ENCODE measurements around the gene UGT1A6.

Gene UGT1A6

GRCh38 chr2:233656443-233656842, 36.2 kb upstream of the UGT1A6 start:
- Histone ChIP-seq H4K20me1 (ENCODE audit: insufficient read depth, low read length) (no peaks in the 10 kb centered on the region), H3K36me3 (replicated peaks; ENCODE audit: insufficient read depth, low read length) (no peaks in the 10 kb centered on the region), H3K27me3 (replicated peaks; ENCODE audit: insufficient read depth, low read length) (no peaks in the 10 kb centered on the region), H3K9me2 (replicated peaks; ENCODE audit: insufficient read depth, low read length) (no peaks in the 10 kb centered on the region), H3K4me1 (ENCODE audit: low read length) (no peaks in the 10 kb centered on the region), H3K4me2 (ENCODE audit: low read depth, low read length) (no peak overlapping the region), H3K9ac (ENCODE audit: low read length) (no peak overlapping the region), H3K79me2 (ENCODE audit: low read length) (no peaks in the 10 kb centered on the region), H3K27ac (ENCODE audit: low read length) (no peak overlapping the region), H3K9me3 (replicated peaks; ENCODE audit: insufficient read depth, low read length) (no peaks in the 10 kb centered on the region), H2AFZ (ENCODE audit: low read length) (no peak overlapping the region), H3K4me3 (ENCODE audit: low read length) (no peak overlapping the region), H3F3A (ENCODE audit: insufficient read depth, low read length) (no peaks in the 10 kb centered on the region)
- no peak for DNase-seq
- TF ChIP-seq EZH2 (optimal IDR thresholded peaks at IDR 0.05; ENCODE audit: low read depth, low read length), result no peak
- no peak for TF ChIP-seq EZH2phosphoT487 (IDR thresholded peaks at IDR 0.05; ENCODE audit: low read length)
- TF ChIP-seq CTCF (IDR thresholded peaks at IDR 0.05; ENCODE audit: low read length), result no peak

GRCh38 chr2:233658610-233659009, 34.1 kb upstream of the UGT1A6 start:
- Histone ChIP-seq H4K20me1 (ENCODE audit: insufficient read depth, low read length) (no peaks in the 10 kb centered on the region), H3K4me1 (ENCODE audit: low read length) (no peaks in the 10 kb centered on the region), H3K27ac (ENCODE audit: low read length) (no peak overlapping the region), H3F3A (ENCODE audit: insufficient read depth, low read length) (no peaks in the 10 kb centered on the region), H3K9me2 (replicated peaks; ENCODE audit: insufficient read depth, low read length) (no peaks in the 10 kb centered on the region), H2AFZ (ENCODE audit: low read length) (no peak overlapping the region), H3K36me3 (replicated peaks; ENCODE audit: insufficient read depth, low read length) (no peaks in the 10 kb centered on the region), H3K4me2 (ENCODE audit: low read depth, low read length) (no peak overlapping the region), H3K79me2 (ENCODE audit: low read length) (no peaks in the 10 kb centered on the region), H3K27me3 (replicated peaks; ENCODE audit: insufficient read depth, low read length) (no peaks in the 10 kb centered on the region), H3K9me3 (replicated peaks; ENCODE audit: insufficient read depth, low read length) (no peaks in the 10 kb centered on the region), H3K9ac (ENCODE audit: low read length) (no peak overlapping the region), H3K4me3 (ENCODE audit: low read length) (no peak overlapping the region)
- no peak for TF ChIP-seq CTCF (IDR thresholded peaks at IDR 0.05; ENCODE audit: low read length)
- TF ChIP-seq EZH2phosphoT487 (IDR thresholded peaks at IDR 0.05; ENCODE audit: low read length), result no peak
- TF ChIP-seq EZH2 (optimal IDR thresholded peaks at IDR 0.05; ENCODE audit: low read depth, low read length), result no peak
- DNase-seq, result no peak

GRCh38 chr2:233663911-233664310, 28.8 kb upstream of the UGT1A6 start:
- no peaks in the 10 kb centered on the region for H3K4me1 ChIP-seq (ENCODE audit: low read length)
- no peaks in the 10 kb centered on the region for H3K79me2 ChIP-seq (ENCODE audit: low read length)
- H3K27ac ChIP-seq (ENCODE audit: low read length), result no peak overlapping the region
- H3K4me3 ChIP-seq (ENCODE audit: low read length), result no peak overlapping the region
- no peak overlapping the region for H3K4me2 ChIP-seq (ENCODE audit: low read depth, low read length)
- H4K20me1 ChIP-seq (ENCODE audit: insufficient read depth, low read length), result no peaks in the 10 kb centered on the region
- TF ChIP-seq EZH2 (optimal IDR thresholded peaks at IDR 0.05; ENCODE audit: low read depth, low read length) (no peak), CTCF (IDR thresholded peaks at IDR 0.05; ENCODE audit: low read length) (no peak), EZH2phosphoT487 (IDR thresholded peaks at IDR 0.05; ENCODE audit: low read length) (no peak)
- no peak for DNase-seq
- no peaks in the 10 kb centered on the region for H3F3A ChIP-seq (ENCODE audit: insufficient read depth, low read length)
- H3K9me2 ChIP-seq (replicated peaks; ENCODE audit: insufficient read depth, low read length), result no peaks in the 10 kb centered on the region
- H3K9ac ChIP-seq (ENCODE audit: low read length), result no peak overlapping the region
- no peaks in the 10 kb centered on the region for H3K9me3 ChIP-seq (replicated peaks; ENCODE audit: insufficient read depth, low read length)
- no peak overlapping the region for H2AFZ ChIP-seq (ENCODE audit: low read length)
- H3K36me3 ChIP-seq (replicated peaks; ENCODE audit: insufficient read depth, low read length), result no peaks in the 10 kb centered on the region
- H3K27me3 ChIP-seq (replicated peaks; ENCODE audit: insufficient read depth, low read length), result no peaks in the 10 kb centered on the region

Measured in MM.1S (cell line).